ENCODE measurements around the gene RTF1.
"Not testable (repeated sequence)": the region's sequence is repeated elsewhere in the genome, so short reads cannot be mapped to it uniquely, and the experiment has no call there.

RTF1 gene

GRCh38 chr15:41464889-41465580 lies 48.1 kb downstream of the RTF1 start:
- no peaks in the 10 kb centered on the region for H3K9me3 Mint-ChIP-seq
- no peaks in the 10 kb centered on the region for H3K27me3 Mint-ChIP-seq
- no peak for DNase-seq
- peaks cover 34% of the 10 kb centered on the region for H3K36me3 Mint-ChIP-seq
- CTCF ChIA-PET, result interaction anchor here (0.5 to 2.2 kb wide), 23 partner anchors 8 to 439 kb away, joined by 3 to 26 read pairs (median 4); partner anchors contain the start of genes ITPKA and MAPKBP1
- H3K27ac Mint-ChIP-seq, result peak overlapping the region; percentile 9
- no peak overlapping the region for H3K4me3 Mint-ChIP-seq
- H3K4me1 Mint-ChIP-seq, result no peaks in the 10 kb centered on the region

- peaks cover 40% of the 10 kb centered on the region for H3K36me3 Mint-ChIP-seq
- no peaks in the 10 kb centered on the region for H3K4me1 Mint-ChIP-seq
- H3K27ac Mint-ChIP-seq, result no peak overlapping the region
- no peaks in the 10 kb centered on the region for H3K9me3 Mint-ChIP-seq
- no peaks in the 10 kb centered on the region for H3K27me3 Mint-ChIP-seq
- CTCF ChIA-PET, result interaction anchor here (0.6 to 2.2 kb wide), 30 partner anchors 9 to 438 kb away, joined by 3 to 26 read pairs (median 4); partner anchors contain the start of genes ITPKA and MAPKBP1
- peak; percentile 49 for DNase-seq
- H3K4me3 Mint-ChIP-seq, result no peak overlapping the region
These were observed 49.0 kb downstream of the RTF1 start for GRCh38 chr15:41465822-41466421.

- Mint-ChIP-seq H3K4me3 (no peak overlapping the region), H3K27me3 (no peaks in the 10 kb centered on the region), H3K4me1 (no peaks in the 10 kb centered on the region), H3K27ac (no peak overlapping the region), H3K36me3 (peaks cover 46% of the 10 kb centered on the region), H3K9me3 (no peaks in the 10 kb centered on the region)
- CTCF ChIA-PET, result interaction anchor here (0.7 to 2.2 kb wide), 17 partner anchors 9 to 438 kb away, joined by 3 to 26 read pairs (median 4); partner anchors contain the start of genes ITPKA and MAPKBP1
- DNase-seq, result no peak
These were observed 49.8 kb downstream of the RTF1 start for GRCh38 chr15:41466711-41467110.

- DNase-seq, H3K27me3 Mint-ChIP-seq, H3K4me1 Mint-ChIP-seq, H3K9me3 Mint-ChIP-seq, H3K4me3 Mint-ChIP-seq, H3K27ac Mint-ChIP-seq: not testable (repeated sequence)
- peaks cover 46% of the 10 kb centered on the region for H3K36me3 Mint-ChIP-seq
- CTCF ChIA-PET, result interaction anchor here (1.0 kb wide), 1 partner anchor 37 kb away, joined by 3 read pairs; no protein-coding TSS in a partner anchor
These were observed 52.7 kb downstream of the RTF1 start for GRCh38 chr15:41469644-41470043.

- Mint-ChIP-seq H3K9me3 (no peaks in the 10 kb centered on the region), H3K36me3 (peaks cover 54% of the 10 kb centered on the region), H3K27ac (no peak overlapping the region), H3K27me3 (no peaks in the 10 kb centered on the region), H3K4me1 (no peaks in the 10 kb centered on the region), H3K4me3 (no peak overlapping the region)
- CTCF ChIA-PET, result no interaction called here
- DNase-seq, result no peak
These were observed 56.5 kb downstream of the RTF1 start for GRCh38 chr15:41473418-41473817.

GRCh38 chr15:41474436-41474835 lies 57.5 kb downstream of the RTF1 start:
- no peaks in the 10 kb centered on the region for H3K9me3 Mint-ChIP-seq
- no peaks in the 10 kb centered on the region for H3K4me1 Mint-ChIP-seq
- H3K27ac Mint-ChIP-seq, result no peak overlapping the region
- CTCF ChIA-PET, result interaction anchor here (0.6 kb wide), 1 partner anchor 196 kb away, joined by 3 read pairs; no protein-coding TSS in a partner anchor
- H3K27me3 Mint-ChIP-seq, result no peaks in the 10 kb centered on the region
- no peak overlapping the region for H3K4me3 Mint-ChIP-seq
- peaks cover 61% of the 10 kb centered on the region for H3K36me3 Mint-ChIP-seq
- DNase-seq, result no peak

GRCh38 chr15:41474941-41475340 lies 58.0 kb downstream of the RTF1 start:
- no peak for DNase-seq
- CTCF ChIA-PET, result interaction anchor here (0.9 to 2.4 kb wide), 2 partner anchors 9 to 11 kb away, joined by 4 to 15 read pairs; no protein-coding TSS in a partner anchor
- no peaks in the 10 kb centered on the region for H3K9me3 Mint-ChIP-seq
- H3K27me3 Mint-ChIP-seq, result no peaks in the 10 kb centered on the region
- H3K4me3 Mint-ChIP-seq, result no peak overlapping the region
- no peaks in the 10 kb centered on the region for H3K4me1 Mint-ChIP-seq
- peaks cover 59% of the 10 kb centered on the region for H3K36me3 Mint-ChIP-seq
- no peak overlapping the region for H3K27ac Mint-ChIP-seq

- H3K4me1 Mint-ChIP-seq, result no peaks in the 10 kb centered on the region
- CTCF ChIA-PET, result interaction anchor here (2.4 kb wide), 1 partner anchor 10 kb away, joined by 15 read pairs; no protein-coding TSS in a partner anchor
- H3K4me3 Mint-ChIP-seq, result no peak overlapping the region
- DNase-seq, result no peak
- no peak overlapping the region for H3K27ac Mint-ChIP-seq
- no peaks in the 10 kb centered on the region for H3K27me3 Mint-ChIP-seq
- H3K36me3 Mint-ChIP-seq, result peaks cover 61% of the 10 kb centered on the region
- H3K9me3 Mint-ChIP-seq, result no peaks in the 10 kb centered on the region
These were observed 59.6 kb downstream of the RTF1 start for GRCh38 chr15:41476416-41477048.

- DNase-seq, result no peak
- Mint-ChIP-seq H3K4me1 (peaks cover 17% of the 10 kb centered on the region), H3K36me3 (peaks cover 56% of the 10 kb centered on the region), H3K4me3 (no peak overlapping the region), H3K27ac (no peak overlapping the region), H3K9me3 (no peaks in the 10 kb centered on the region), H3K27me3 (no peaks in the 10 kb centered on the region)
- CTCF ChIA-PET, result interaction anchor here (1.2 kb wide), 1 partner anchor 26 kb away, joined by 3 read pairs; no protein-coding TSS in a partner anchor
These were observed 63.7 kb downstream of the RTF1 start for GRCh38 chr15:41480396-41481140.

- CTCF ChIA-PET, result interaction anchor here (1.1 kb wide), 1 partner anchor 8 kb away, joined by 3 read pairs; no protein-coding TSS in a partner anchor
- H3K4me1 Mint-ChIP-seq, result peaks cover 17% of the 10 kb centered on the region
- no peak overlapping the region for H3K27ac Mint-ChIP-seq
- H3K27me3 Mint-ChIP-seq, result peaks cover 6% of the 10 kb centered on the region
- no peak for DNase-seq
- H3K9me3 Mint-ChIP-seq, result no peaks in the 10 kb centered on the region
- H3K4me3 Mint-ChIP-seq, result no peak overlapping the region
- peaks cover 46% of the 10 kb centered on the region for H3K36me3 Mint-ChIP-seq
These were observed 65.4 kb downstream of the RTF1 start for GRCh38 chr15:41482110-41482877.

GRCh38 chr15:41483115-41483514 lies 66.2 kb downstream of the RTF1 start:
- Mint-ChIP-seq H3K27ac (peak overlapping the region; percentile 82), H3K4me1 (peaks cover 22% of the 10 kb centered on the region), H3K27me3 (peaks cover 11% of the 10 kb centered on the region), H3K36me3 (peaks cover 42% of the 10 kb centered on the region), H3K9me3 (no peaks in the 10 kb centered on the region), H3K4me3 (no peak overlapping the region)
- peak; percentile 58 for DNase-seq
- CTCF ChIA-PET, result interaction anchor here (1.7 kb wide), 1 partner anchor 9 kb away, joined by 4 read pairs; no protein-coding TSS in a partner anchor

GRCh38 chr15:41483519-41483918 lies 66.6 kb downstream of the RTF1 start:
- peak overlapping the region; percentile 82 for H3K27ac Mint-ChIP-seq
- peaks cover 11% of the 10 kb centered on the region for H3K27me3 Mint-ChIP-seq
- H3K9me3 Mint-ChIP-seq, result no peaks in the 10 kb centered on the region
- CTCF ChIA-PET, result interaction anchor here (1.7 kb wide), 1 partner anchor 9 kb away, joined by 4 read pairs; no protein-coding TSS in a partner anchor
- peaks cover 22% of the 10 kb centered on the region for H3K4me1 Mint-ChIP-seq
- peaks cover 40% of the 10 kb centered on the region for H3K36me3 Mint-ChIP-seq
- DNase-seq, result no peak
- H3K4me3 Mint-ChIP-seq, result no peak overlapping the region

- Mint-ChIP-seq H3K9me3 (no peaks in the 10 kb centered on the region), H3K36me3 (peaks cover 27% of the 10 kb centered on the region), H3K27ac (no peak overlapping the region), H3K4me1 (peaks cover 22% of the 10 kb centered on the region), H3K4me3 (no peak overlapping the region), H3K27me3 (peaks cover 13% of the 10 kb centered on the region)
- DNase-seq, result no peak
- CTCF ChIA-PET, result no interaction called here
These were observed 68.2 kb downstream of the RTF1 start for GRCh38 chr15:41484937-41485625.

Measured in activated naive CD4-positive, alpha-beta T cell treated with anti-CD3 and anti-CD28 coated beads, Interleukin-2, amount 10 ng/mL, durations not matched to agents 7 days and 5 days (primary cell).